Karpas-422 (cell line): ENCODE measurements around the gene CCDC192. TPM values are rescaled to one million over a fixed set of nuclear protein-coding genes. Genes with fewer than 3 reads are reported as not detected.

Experiments
- total RNA-seq: library from RNA; depleted of rRNA; stranded (reverse); fragments of >200 nt; shearing (Covaris generic); gene quantifications from 2 replicates; pipeline ENCODE4 v1.2.3, GENCODE V29; 2014; ENCODE audit warnings: low replicate concordance; rRNA removed

CCDC192 gene
- total RNA-seq, 1 experiment from 2014 or later, result not detected

Other genes starting within 250 kb of the CCDC192 start
- gene PRRC1, start 185.8 kb upstream of the CCDC192 start, total RNA-seq, result 54.4 and 68.6 TPM in 2 replicates
- gene CTXN3, start 54.3 kb upstream of the CCDC192 start, total RNA-seq, result not detected in 2 replicates